ENCODE data around the gene ZNF419. TPM values are rescaled to one million over a fixed set of nuclear protein-coding genes. Genes with fewer than 3 reads are reported as not detected.
"Not testable (repeated sequence)": the region's sequence is repeated elsewhere in the genome, so short reads cannot be mapped to it uniquely, and the experiment has no call there.

The ZNF419 gene
- total and polyA plus RNA-seq, 2 of the 4 experiments (the other 2 are of a cell fraction): 6.4 to 20.3 TPM

- H4K5ac ChIP-seq (ENCODE audit: low read depth, low read length): peak overlapping the region; percentile 88
- 0 out of 3 replicates have a peak overlapping the region, but pooled peaks have one; percentile 63 for H2BK15ac ChIP-seq (ENCODE audit: low read depth, low read length)
- H3K9ac ChIP-seq (ENCODE audit: low read depth, low read length): peak overlapping the region; percentile 85
- H3K4me3 ChIP-seq (ENCODE audit: insufficient read depth, low read depth, low read length): peak overlapping the region; percentile 52
- intact Hi-C loops (cut with micrococcal nuclease); H4K20me1 ChIP-seq (ENCODE audit: insufficient read depth, low read length); H2BK5ac ChIP-seq (ENCODE audit: low read depth, low read length, poor library complexity, severe bottlenecking); H3K4me1 ChIP-seq (ENCODE audit: control insufficient read depth, insufficient read depth, low read length); H2BK120ac ChIP-seq (ENCODE audit: low read depth, low read length); BruUV-seq (replicated peaks); in situ Hi-C loops (cut with MboI; ENCODE audit: low sequenced_read_pairs); H3K27me3 ChIP-seq (ENCODE audit: control insufficient read depth, insufficient read depth, low read length); H3K9me1 ChIP-seq (ENCODE audit: insufficient read depth, low read length); H3K23ac ChIP-seq (ENCODE audit: low read depth, low read length); H2BK20ac ChIP-seq (ENCODE audit: low read depth, low read length); CTCF ChIA-PET; dilution Hi-C loops (cut with HindIII; ENCODE audit: low sequenced_read_pairs, unreplicated experiment); POLR2A ChIA-PET (ENCODE audit: unreplicated experiment); H3K9me3 ChIP-seq (ENCODE audit: control insufficient read depth, insufficient read depth, low read length): not testable (repeated sequence)
- peaks cover 25% of the 10 kb centered on the region for H3K36me3 ChIP-seq (ENCODE audit: control insufficient read depth, insufficient read depth, low read length)
- H3K14ac ChIP-seq (replicated peaks; ENCODE audit: low read depth, low read length): peak overlapping the region; percentile 67; the same call in 1 of the 2 replicates
- H2AK5ac ChIP-seq (ENCODE audit: low read depth, low read length): peak overlapping the region; percentile 11; the same call in 1 of the 2 replicates
- peaks cover 12 to 18% of the 10 kb centered on the region in 2 experiments for H3K79me1 ChIP-seq (ENCODE audit: low read depth in 1 of 2, low read length in 2 of 2)
- peak overlapping the region; percentile 29 for H3K4ac ChIP-seq (ENCODE audit: low read depth, low read length)
- peak overlapping the region; percentile 89 for H2AK9ac ChIP-seq (replicated peaks; ENCODE audit: low read depth, low read length, poor library complexity)
- ATAC-seq (ENCODE audit: low read depth) (peak; percentile 22; the same call in 1 of the 2 replicates), DNase-seq (peak; percentile 29)
- WGBS, 2 experiments (ENCODE audit: extremely low coverage in 2 of 2, insufficient read length in 1 of 2): no CpG with 5 or more reads among the region's 1 CpG
- H4K8ac ChIP-seq (ENCODE audit: low read depth in 2 of 2, low read length in 2 of 2): peak overlapping the region; percentile 80 to 89; a peak in 3 of 4 replicates
- peak overlapping the region; percentile 10; the same call in 1 of the 2 replicates for H3K56ac ChIP-seq (ENCODE audit: extremely low read depth, insufficient read depth, low read length)
- peak overlapping the region; percentile 79; the same call in 1 of the 2 replicates for H3K27ac ChIP-seq (ENCODE audit: insufficient read depth, low read length)
- H3K18ac ChIP-seq (ENCODE audit: low read depth, low read length): peak overlapping the region; percentile 94; the same call in 1 of the 2 replicates
- H4K91ac ChIP-seq (ENCODE audit: insufficient read depth, low read depth, low read length): peak overlapping the region; percentile 70
- H3K4me2 ChIP-seq (ENCODE audit: low read depth, low read length): peak overlapping the region; percentile 99
- peak overlapping the region; percentile 40 for H2AFZ ChIP-seq (replicated peaks; ENCODE audit: low read length, poor library complexity)
These were observed 722 bp downstream of the ZNF419 start for GRCh38 chr19:57488299-57488644.

DNA sequence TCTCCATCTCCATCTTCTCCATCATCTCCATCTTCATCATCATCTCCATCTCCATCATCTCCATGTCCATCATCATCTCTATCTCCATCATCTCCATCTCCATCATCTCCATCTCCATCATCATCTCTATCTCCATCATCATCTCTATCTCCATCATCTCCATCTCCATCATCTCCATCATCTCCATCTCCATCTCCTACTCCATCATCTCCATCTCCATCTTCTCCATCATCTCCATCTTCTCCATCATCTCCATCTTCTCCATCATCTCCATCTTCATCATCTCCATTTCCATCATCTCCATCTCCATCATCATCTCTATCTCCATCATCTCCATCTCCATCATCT is 11.8 kb downstream of the ZNF419 start:
- H4K91ac ChIP-seq (ENCODE audit: insufficient read depth, low read depth, low read length); H3K23ac ChIP-seq (ENCODE audit: low read depth, low read length); H3K9me3 ChIP-seq (ENCODE audit: control insufficient read depth, insufficient read depth, low read length); POLR2A ChIA-PET (ENCODE audit: unreplicated experiment); ATAC-seq (ENCODE audit: low read depth); H3K9me1 ChIP-seq (ENCODE audit: insufficient read depth, low read length); H3K4ac ChIP-seq (ENCODE audit: low read depth, low read length); BruUV-seq (replicated peaks); H2BK5ac ChIP-seq (ENCODE audit: low read depth, low read length, poor library complexity, severe bottlenecking); H3K4me2 ChIP-seq (ENCODE audit: low read depth, low read length); in situ Hi-C loops (cut with MboI; ENCODE audit: low sequenced_read_pairs); H2BK20ac ChIP-seq (ENCODE audit: low read depth, low read length); H2AK9ac ChIP-seq (replicated peaks; ENCODE audit: low read depth, low read length, poor library complexity); H3K14ac ChIP-seq (replicated peaks; ENCODE audit: low read depth, low read length); H4K5ac ChIP-seq (ENCODE audit: low read depth, low read length); H3K9ac ChIP-seq (ENCODE audit: low read depth, low read length); H3K27ac ChIP-seq (ENCODE audit: insufficient read depth, low read length); CTCF ChIA-PET; dilution Hi-C loops (cut with HindIII; ENCODE audit: low sequenced_read_pairs, unreplicated experiment); H3K18ac ChIP-seq (ENCODE audit: low read depth, low read length); H3K56ac ChIP-seq (ENCODE audit: extremely low read depth, insufficient read depth, low read length); H2BK120ac ChIP-seq (ENCODE audit: low read depth, low read length); H2BK15ac ChIP-seq (ENCODE audit: low read depth, low read length); H3K4me1 ChIP-seq (ENCODE audit: control insufficient read depth, insufficient read depth, low read length); H2AK5ac ChIP-seq (ENCODE audit: low read depth, low read length); H3K27me3 ChIP-seq (ENCODE audit: control insufficient read depth, insufficient read depth, low read length); DNase-seq; H3K4me3 ChIP-seq (ENCODE audit: insufficient read depth, low read depth, low read length); H4K20me1 ChIP-seq (ENCODE audit: insufficient read depth, low read length); intact Hi-C loops (cut with micrococcal nuclease): not testable (repeated sequence)
- H4K8ac ChIP-seq (ENCODE audit: low read depth in 2 of 2, low read length in 2 of 2): peak overlapping the region in 1 of 2 experiments; percentile 20; a peak in 1 of 4 replicates
- H2AFZ ChIP-seq (replicated peaks; ENCODE audit: low read length, poor library complexity): peak overlapping the region; percentile 95
- peaks cover 30 to 34% of the 10 kb centered on the region in 2 experiments for H3K79me1 ChIP-seq (ENCODE audit: low read depth in 1 of 2, low read length in 2 of 2)
- H3K36me3 ChIP-seq (ENCODE audit: control insufficient read depth, insufficient read depth, low read length): peaks cover 18% of the 10 kb centered on the region

All from IMR-90 (cell line).